22Rv1 (cell line): ENCODE measurements around the gene LRMDA.

ENCODE experiments used
- H3K27ac ChIP-seq: fragments of 450-650 bp; 2 replicates; pipeline ENCODE4 v1.5.1; 2017
- CTCF ChIP-seq: fragments of 450-650 bp; IDR thresholded peaks from 2 replicates; pipeline ENCODE4 v1.5.1; 2017; ENCODE audit warnings: mild to moderate bottlenecking
- ZFX ChIP-seq: fragments of 450-650 bp; IDR thresholded peaks from 2 replicates; pipeline ENCODE4 v1.6.1; 2017; ENCODE audit warnings: antibody characterized with exemption, borderline replicate concordance

Gene LRMDA

GRCh38 chr10:75441196-75441595 is 9.8 kb downstream of the LRMDA start:
- no peak for TF ChIP-seq CTCF
- TF ChIP-seq ZFX = no peak
- H3K27ac ChIP-seq = no peak overlapping the region

- H3K27ac ChIP-seq = no peak overlapping the region
- TF ChIP-seq CTCF (no peak), ZFX (no peak)
Measured at GRCh38 chr10:75441682-75442081, 10.3 kb downstream of the LRMDA start.

- no peak overlapping the region for H3K27ac ChIP-seq
- TF ChIP-seq CTCF (no peak), ZFX (no peak)
Measured at GRCh38 chr10:75443362-75443761, 11.9 kb downstream of the LRMDA start.

- no peak overlapping the region for H3K27ac ChIP-seq
- TF ChIP-seq ZFX (no peak), CTCF (no peak)
Measured at GRCh38 chr10:75444781-75445386, 13.5 kb downstream of the LRMDA start.

GRCh38 chr10:75446508-75446907 is 15.1 kb downstream of the LRMDA start:
- no peak for TF ChIP-seq CTCF
- TF ChIP-seq ZFX = no peak
- H3K27ac ChIP-seq = no peak overlapping the region

GRCh38 chr10:75448166-75448565 is 16.7 kb downstream of the LRMDA start:
- no peak overlapping the region for H3K27ac ChIP-seq
- TF ChIP-seq CTCF (no peak), ZFX (no peak)

GRCh38 chr10:75449382-75450074 is 18.1 kb downstream of the LRMDA start:
- TF ChIP-seq CTCF (no peak), ZFX (no peak)
- no peak overlapping the region for H3K27ac ChIP-seq
